ENCODE measurements around the gene CSPG5.

CSPG5 gene

DNA sequence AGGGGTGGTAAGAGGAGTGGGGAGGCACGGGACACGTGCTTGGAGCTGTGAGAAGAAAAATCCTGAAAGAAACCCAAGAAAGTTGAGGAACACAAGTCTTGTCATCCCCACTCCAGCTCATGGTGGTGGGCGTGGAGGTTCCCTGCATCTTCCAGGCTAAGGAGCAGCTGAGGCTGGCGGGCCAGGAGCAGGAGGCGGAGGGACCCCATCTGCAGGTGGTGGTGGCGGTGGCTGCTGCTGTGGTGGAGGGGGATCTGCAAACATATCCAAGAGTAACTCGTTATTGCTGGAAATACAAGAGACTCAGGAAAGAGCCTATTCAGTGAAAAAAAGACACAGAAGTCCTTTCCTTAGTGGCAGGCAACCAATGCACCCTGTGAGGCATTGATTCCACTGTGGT is 9.4 kb upstream of the CSPG5 start:
- DNase-seq (ENCODE audit: low read depth) = no peak

- DNase-seq (ENCODE audit: low read depth) = peak; percentile 45
These were observed 8.1 kb upstream of the CSPG5 start for GRCh38 chr3:47586746-47587145.

DNA sequence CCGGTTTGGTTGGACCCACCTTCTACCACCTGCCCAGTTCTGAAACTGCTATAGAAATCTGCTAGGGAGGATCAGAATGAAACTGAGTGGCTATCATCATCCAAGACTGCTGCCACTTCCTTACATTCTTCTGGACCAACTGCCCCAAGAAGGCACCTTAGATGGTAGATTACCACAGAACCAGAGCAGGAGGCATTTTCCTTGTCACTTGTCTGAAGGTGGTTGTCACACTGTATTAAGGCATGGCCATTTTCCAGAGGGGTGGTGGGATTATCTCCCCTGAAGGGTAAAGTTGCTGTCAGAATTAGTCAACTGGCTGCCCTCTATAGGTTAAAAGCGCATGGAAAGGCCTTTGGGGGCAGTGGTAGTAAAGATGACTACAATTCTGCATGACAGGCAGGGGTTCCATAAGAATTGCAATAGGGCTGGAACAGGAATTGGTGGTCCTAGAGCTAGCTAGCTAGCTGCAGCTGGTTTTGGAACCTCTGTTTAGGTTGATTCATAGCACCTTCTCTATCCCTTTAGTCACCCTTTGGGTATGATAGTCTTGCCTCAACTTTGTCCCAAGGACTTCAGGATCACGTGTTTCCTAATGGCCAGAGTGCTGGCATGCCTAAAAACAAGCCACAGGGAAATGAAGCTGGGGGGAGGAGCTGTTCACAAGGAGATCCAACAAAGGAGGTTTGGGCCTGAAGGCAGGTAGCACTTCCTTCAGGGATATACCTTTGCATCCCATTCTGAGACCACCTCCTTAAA is 4.8 kb upstream of the CSPG5 start:
- peak; percentile 55 for DNase-seq (ENCODE audit: low read depth)

- no peak for DNase-seq (ENCODE audit: low read depth)
These were observed 3.2 kb upstream of the CSPG5 start for GRCh38 chr3:47581835-47582234.

DNA sequence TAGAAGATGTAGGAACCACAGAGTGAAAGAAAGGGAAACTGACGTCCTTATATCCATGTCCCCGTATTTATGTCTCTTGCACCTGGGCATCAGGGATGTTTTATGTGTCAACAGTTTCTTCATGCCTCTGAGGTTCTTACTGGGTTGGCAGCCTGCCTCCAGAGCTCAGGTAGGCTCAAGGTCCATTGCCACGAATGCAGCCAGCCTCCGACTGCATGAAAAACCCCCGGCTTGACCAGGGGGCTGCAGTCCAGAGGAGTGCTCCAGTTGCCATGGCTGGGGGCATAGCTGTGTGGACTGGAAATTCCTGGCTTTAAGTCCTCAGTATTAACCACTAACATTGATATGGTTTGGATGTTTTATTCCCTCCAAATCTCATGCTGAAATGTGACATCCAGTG is 2.8 kb upstream of the CSPG5 start:
- no peak for DNase-seq (ENCODE audit: low read depth)

DNA sequence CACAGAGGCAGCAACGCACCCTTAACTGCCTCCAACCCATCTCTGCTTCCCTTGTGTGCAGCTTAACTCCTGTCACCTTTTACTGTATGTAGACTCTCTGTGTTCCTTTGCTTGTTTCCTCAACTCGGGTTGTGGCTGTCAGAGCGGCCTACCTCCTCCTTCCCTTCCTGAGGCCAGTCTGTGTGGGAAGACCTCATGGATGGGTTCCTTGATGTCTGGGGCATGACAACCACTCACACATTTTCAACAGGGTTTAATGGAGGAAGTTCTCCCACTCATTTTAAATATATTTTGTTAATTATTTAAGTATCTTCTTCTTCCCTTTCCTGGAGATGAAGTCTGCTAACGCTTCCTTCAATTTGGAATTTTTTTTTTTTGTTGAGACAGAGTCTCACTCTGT is 1.8 kb upstream of the CSPG5 start:
- no peak for DNase-seq (ENCODE audit: low read depth)

DNA sequence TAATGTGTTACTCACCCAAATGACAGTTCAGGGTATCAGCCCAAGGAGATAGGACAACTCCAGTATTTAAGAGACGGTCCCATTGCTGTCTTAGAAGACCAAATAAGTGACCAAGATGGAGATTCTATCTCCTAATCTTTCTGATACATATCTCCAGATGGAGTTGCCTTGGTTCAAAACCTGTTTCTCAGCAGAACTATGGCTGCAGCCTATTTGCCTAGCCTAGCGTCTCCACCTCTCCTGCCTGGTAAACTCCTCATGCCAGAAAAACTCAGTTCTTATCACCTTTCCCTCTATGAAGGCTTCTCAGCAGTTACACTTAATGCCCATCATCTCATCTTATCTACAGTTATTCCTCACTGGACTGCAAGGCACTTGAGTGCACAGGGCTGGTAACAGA is 1.2 kb upstream of the CSPG5 start:
- DNase-seq (ENCODE audit: low read depth) = no peak

DNA sequence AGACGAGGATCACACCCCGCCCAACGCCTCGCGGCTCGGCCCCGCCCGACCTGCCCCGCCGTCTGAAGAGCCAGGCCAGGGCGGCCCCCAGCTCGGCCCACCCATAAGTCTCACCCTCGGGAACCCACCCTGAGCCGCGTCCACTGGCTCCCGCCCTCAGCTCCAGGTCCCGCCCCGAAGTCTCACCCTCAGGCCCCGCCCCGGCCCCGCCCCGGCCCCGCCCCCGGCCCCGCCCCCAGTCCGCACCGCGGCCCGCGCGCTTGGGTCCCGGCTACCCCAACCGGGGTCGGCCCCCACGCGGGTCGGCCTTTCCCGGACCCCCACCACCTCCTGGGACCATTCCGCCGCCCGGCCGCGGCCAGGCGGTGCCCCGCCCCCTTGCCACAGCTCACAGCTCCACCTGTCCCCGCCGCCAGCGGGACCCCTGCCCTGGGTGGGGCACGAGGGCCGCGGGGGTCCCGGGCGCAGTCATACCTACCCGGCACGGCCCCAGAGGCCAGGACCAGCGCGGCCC is 489 bp downstream of the CSPG5 start:
- DNase-seq (ENCODE audit: low read depth) = peak; percentile 27

DNA sequence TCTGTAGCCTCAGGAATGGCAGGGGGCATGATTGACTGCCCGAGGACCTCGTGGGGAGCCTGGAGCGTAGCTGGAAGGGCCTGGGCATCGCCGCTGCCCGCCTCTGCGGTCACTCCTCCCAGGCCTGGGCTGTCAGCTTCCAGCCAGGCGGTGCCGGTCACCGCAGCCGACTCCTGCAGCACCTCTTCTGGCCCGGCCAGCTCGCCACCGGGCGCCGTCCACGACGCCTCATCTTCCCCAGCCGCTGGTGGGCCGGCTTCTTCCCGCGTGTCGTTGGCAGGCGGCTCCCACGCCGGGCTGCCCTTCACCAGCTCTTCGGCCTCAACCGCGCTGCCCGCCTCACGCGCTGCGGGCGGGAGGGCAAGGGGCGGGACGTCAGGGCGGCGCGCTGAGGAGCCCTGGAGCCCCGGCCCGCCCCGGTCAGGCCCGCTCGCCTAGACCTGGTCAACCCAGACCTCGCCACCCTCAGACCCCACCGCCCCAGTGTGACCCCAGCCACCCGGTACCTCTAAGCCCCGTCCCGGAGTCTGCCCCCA is 1.0 kb downstream of the CSPG5 start:
- peak; percentile 12 for DNase-seq (ENCODE audit: low read depth)

GRCh38 chr3:47573190-47574172 is 5.2 kb downstream of the CSPG5 start:
- peak; percentile 28 for DNase-seq (ENCODE audit: low read depth)

DNA sequence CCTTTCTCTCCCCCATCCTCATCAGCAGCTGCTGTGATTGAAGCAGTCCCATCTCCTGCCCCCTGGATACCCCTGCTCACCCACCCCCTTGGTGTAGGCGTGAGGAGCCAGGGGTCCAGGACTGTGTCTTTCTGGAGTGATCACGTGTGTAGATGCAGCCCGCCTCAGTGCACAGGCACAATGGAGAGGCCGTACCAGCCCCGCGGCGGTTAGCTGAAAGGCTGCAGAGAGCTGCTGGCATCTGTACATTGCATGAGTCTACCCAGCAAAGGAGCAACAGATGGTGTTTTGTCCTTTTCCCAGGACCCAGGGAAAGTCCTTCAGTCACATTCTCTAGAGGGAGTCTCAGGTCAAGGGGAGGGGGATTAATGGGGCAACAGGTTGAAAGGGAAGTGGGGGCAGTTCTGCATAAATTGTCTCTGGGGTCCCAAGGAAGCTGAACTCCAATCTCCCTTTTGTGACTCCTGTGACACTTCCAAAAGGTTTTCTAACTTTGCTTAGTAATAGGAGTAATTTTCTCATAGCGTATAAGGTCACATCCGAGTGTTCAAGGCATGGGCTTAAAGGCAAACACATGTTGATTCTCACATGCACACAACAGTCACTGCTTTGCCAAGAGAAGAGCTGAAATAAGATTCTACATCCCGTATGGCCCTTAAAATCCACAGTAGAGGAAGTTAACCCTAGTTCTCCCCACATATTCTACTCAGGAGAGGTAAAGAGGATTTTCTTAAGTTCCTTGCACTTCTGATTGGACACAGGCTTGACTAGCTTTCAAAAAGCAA is 7.1 kb downstream of the CSPG5 start:
- no peak for DNase-seq (ENCODE audit: low read depth)

GRCh38 chr3:47568901-47569300 is 9.8 kb downstream of the CSPG5 start:
- DNase-seq (ENCODE audit: low read depth) = no peak

DNA sequence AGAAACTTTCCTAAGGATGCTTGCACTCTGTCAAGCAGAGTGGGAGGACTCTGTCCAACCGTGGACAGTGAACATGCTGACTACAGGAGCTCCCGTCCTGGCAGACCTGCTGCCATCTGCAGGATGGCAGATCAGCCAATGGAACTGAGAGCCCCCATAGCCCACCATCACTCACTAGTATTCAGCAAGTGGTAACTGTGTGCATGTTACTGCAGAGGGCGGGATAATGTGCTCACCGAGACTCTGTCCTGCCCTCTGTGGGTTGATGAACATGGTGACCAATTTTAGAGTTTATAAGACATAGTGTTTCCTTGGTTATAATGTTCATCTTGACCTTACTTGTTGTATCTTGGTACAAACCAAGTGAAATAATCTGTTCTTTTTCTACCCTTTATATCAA is 11.5 kb downstream of the CSPG5 start:
- DNase-seq (ENCODE audit: low read depth) = no peak

- no peak for DNase-seq (ENCODE audit: low read depth)
These were observed 12.0 kb downstream of the CSPG5 start for GRCh38 chr3:47566667-47567066.

DNA sequence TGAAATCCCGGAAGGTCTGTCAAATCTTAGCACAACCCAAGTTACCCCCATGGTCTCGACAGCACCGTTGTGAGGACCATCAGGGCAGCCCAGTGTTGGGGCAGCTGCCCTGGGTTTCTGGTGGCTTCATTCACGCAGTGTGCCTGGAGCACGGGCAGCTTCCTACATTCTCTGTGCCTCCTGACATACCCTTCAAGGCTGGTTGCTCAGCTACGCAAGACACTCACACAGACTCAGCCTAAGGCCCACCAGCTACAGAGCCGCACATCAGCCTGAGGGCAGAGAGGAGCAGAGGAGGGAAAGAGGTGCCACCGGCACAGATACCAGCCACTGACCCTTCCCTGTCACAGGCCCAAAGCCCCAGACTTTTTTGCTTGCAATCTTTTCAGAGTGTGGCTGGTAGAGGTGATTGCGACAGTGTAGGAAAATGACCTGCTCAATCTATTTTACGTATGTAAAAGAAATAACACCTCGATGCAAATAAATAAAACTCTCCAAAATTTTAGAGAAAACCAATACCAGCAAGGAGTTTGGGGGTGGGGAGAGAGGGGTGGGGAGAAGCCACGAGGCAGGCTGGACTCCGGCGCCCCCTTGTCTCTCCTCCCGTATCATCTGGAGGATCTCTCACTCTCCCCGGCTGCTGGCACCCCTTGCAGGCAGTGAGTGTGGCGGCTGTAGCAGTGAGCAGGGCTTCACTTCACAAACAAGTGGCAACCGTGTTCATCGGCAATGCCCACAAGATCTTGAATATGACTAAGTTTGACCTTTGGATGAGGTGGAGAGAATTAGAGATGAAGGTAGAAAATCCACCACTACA is 12.7 kb downstream of the CSPG5 start:
- no peak for DNase-seq (ENCODE audit: low read depth)

- DNase-seq (ENCODE audit: low read depth) = no peak
These were observed 22.3 kb downstream of the CSPG5 start for GRCh38 chr3:47556351-47556750.

GRCh38 chr3:47554335-47554734 is 24.3 kb downstream of the CSPG5 start:
- no peak for DNase-seq (ENCODE audit: low read depth)

DNA sequence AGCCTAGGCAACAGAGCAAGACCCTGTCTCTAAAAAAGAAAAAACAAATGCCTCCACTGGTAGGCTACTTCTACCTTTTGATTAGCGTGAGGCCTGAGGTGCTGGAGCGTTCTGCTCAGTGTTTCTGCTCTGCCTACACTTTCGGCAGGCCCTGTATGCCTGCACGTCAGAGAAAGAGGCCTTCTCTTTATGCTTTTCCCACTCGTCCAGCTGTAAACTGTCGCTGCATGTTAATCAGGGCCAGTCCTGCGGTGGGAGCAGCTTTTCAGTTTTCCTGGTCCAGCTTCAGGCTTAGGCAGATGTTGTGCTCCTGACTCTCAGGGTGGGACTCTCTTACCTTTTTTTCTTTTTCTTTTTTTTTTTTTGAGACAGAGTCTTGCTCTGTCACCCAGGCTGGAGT is 25.3 kb downstream of the CSPG5 start:
- DNase-seq (ENCODE audit: low read depth) = no peak

DNA sequence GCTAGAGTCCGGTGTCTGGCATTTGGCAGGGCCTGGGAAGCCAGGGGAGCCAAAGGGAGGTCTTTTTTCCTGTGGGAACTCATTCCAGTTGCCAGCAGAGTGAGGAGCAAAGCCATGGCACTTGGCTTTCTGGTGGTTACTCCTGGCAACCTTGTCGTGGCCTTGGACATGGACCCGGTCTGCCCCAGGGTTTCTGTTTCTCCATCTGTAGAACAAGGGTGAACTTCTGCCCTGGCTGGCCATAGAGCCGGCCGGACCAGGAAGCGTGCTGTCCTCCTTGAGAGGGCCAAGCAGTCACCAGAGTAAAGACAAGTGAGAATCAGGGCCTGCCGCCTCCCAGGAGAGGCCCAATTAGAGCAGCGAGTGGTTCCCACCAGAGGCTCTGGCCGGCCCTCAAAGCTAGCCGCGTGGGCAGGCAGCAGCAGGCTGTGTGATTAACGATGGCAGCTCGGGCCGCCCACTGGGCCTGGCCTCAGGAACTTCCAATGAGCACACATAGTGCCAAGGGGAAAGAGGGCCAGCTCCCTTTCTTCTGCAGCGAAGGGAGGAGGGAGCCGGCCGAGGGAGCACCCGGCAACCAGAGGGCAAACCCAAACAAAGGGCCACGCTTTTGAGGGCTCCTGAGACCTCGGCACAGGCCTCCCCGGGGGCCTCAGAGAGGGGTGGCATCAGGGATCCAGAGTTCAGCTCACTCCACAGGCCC is 36.0 kb downstream of the CSPG5 start:
- no peak for DNase-seq (ENCODE audit: low read depth)

DNA sequence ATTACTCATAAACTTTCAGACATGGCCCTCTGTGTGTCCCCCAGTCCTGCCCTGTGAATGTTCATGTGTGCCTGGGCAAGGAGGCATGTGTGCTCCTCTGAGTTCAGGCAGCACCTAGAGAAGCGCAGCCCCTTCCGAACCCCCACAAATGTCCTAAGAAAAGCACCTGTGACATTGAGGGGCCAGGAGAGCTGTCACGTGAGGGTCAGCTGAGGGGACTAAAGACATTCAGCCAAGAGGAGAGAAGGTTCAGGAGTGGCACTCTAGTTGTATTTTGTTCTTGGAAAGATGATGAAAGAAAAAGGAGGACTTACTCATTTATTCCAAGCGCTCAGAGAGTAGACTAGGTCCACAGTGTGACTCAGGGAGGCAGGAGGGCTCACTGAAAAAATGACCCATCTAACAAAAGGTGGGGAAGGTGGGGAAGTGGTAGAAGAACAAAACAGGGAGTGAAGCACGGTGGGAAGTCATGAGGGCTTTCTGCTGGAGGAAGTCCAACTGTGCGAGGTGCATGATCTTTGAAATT is 37.0 kb downstream of the CSPG5 start:
- DNase-seq (ENCODE audit: low read depth) = no peak
